COR-L47 (cell line): ENCODE results near the gene PSEN1.

Experiments
- DNase-seq: peaks from one replicate; lab custom pipeline; 2025; lab: John Stamatoyannopoulos, UW

PSEN1 gene

GRCh38 chr14:73220634-73221033 lies 84.3 kb downstream of the PSEN1 start:
- DNase-seq = no peak

GRCh38 chr14:73221945-73222344 lies 85.6 kb downstream of the PSEN1 start:
- DNase-seq = no peak

- no peak for DNase-seq
These were observed 86.7 kb downstream of the PSEN1 start for GRCh38 chr14:73223049-73223448.

- no peak for DNase-seq
These were observed 89.2 kb downstream of the PSEN1 start for GRCh38 chr14:73225496-73225895.

GRCh38 chr14:73227812-73228781 lies 91.8 kb downstream of the PSEN1 start:
- no peak for DNase-seq

GRCh38 chr14:73230051-73230450 lies 93.7 kb downstream of the PSEN1 start:
- no peak for DNase-seq

GRCh38 chr14:73231981-73232851 lies 95.9 kb downstream of the PSEN1 start:
- no peak for DNase-seq

GRCh38 chr14:73232984-73233383 lies 96.7 kb downstream of the PSEN1 start:
- no peak for DNase-seq

GRCh38 chr14:73233564-73233963 lies 97.3 kb downstream of the PSEN1 start:
- DNase-seq = no peak

- DNase-seq = no peak
These were observed 97.7 kb downstream of the PSEN1 start for GRCh38 chr14:73234029-73234428.

GRCh38 chr14:73234586-73235394 lies 98.5 kb downstream of the PSEN1 start:
- DNase-seq = no peak

- no peak for DNase-seq
These were observed 99.3 kb downstream of the PSEN1 start for GRCh38 chr14:73235531-73236155.

GRCh38 chr14:73236157-73236556 lies 99.8 kb downstream of the PSEN1 start:
- no peak for DNase-seq

- DNase-seq = no peak
These were observed 100.5 kb downstream of the PSEN1 start for GRCh38 chr14:73236752-73237218.

GRCh38 chr14:73237219-73237785 lies 101.0 kb downstream of the PSEN1 start, which contains the start of gene PAPLN:
TSS of gene PAPLN (plus strand) at chr14:73237506. CDS start at chr14:73239779, 2,273 bp downstream.
- DNase-seq = no peak

- no peak for DNase-seq
These were observed 101.6 kb downstream of the PSEN1 start for GRCh38 chr14:73237786-73238423.

- DNase-seq = no peak
These were observed 102.1 kb downstream of the PSEN1 start for GRCh38 chr14:73238424-73238852.

GRCh38 chr14:73238941-73239340 lies 102.6 kb downstream of the PSEN1 start:
- DNase-seq = no peak

GRCh38 chr14:73239393-73240241 lies 103.3 kb downstream of the PSEN1 start:
- no peak for DNase-seq
